GM18867 (cell line): ENCODE results near the gene SCYL2.
A peak's percentile ranks its signal among the peaks of the same experiment; 100 is the strongest.
"Not testable (repeated sequence)": the region's sequence is repeated elsewhere in the genome, so short reads cannot be mapped to it uniquely, and the experiment has no call there.

Experiments
- ATAC-seq: cut with Tn5 transposase; IDR thresholded peaks from one replicate; pipeline ENCODE4 v1.9.1; 2021; ENCODE audit warnings: mild to moderate bottlenecking, moderate library complexity; ENCODE audit not compliant: unreplicated experiment

The SCYL2 gene

GRCh38 chr12:100258127-100258526 lies 8.8 kb upstream of the SCYL2 start:
- no peak for ATAC-seq

DNA sequence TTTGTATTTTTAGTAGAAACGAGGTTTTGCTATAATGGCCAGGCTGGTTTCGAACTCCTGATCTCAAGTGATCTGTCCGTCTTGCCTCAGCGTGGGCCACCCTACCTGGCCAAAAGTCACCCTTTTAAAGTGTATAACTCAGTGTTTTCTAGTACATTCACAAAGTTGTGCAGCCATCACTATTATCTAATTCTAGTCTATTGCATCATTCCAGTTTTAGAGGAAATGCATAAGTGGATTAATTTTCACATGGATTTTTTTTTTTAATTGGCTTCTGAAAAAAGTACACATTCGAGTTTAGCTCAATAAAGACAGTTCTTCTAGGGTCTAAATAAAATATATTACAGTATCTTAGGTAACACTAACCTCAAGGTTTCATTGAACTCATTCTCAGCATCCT lies 3.8 kb upstream of the SCYL2 start:
- no peak for ATAC-seq

- not testable (repeated sequence) for ATAC-seq
Observed at GRCh38 chr12:100265107-100265506, 1.9 kb upstream of the SCYL2 start.

DNA sequence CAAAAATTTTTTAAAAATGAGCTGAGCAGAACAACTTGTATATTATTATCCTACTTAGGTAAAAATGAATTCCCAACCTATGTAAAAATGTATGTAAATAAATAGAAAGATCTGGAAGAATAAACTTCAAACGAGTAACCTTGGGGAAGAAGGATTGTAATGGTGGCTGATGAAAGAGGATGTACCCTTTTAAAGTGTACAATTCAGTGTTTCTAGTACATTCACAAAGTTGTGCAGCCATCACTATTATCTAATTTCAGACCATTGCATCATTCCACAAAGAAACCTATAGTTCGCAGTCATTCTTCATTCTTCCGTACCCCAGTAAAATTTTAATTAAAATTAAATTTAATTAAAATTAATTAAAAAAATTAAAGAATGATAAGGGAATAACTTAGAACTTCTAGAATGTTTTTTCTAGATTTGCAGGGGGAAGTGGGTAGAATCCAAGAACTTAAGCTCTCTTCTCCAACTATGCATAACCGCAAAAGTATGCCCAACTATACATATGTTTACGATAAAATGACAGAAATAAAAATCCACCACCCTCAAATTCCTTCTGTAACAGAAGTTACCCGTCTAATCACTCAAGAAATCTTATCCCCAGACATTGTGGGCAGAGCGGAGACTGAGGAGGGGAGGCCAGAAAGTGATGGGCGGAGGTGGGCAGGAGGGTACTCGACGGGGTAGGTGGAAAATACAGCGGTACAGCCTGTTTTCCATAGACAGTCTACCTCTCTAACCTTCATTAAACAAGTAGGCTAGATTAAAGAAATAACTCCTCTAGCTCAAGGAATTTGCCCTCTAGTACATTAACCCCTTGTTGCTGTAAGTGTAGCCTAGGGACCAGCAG lies 1.0 kb upstream of the SCYL2 start:
- ATAC-seq = peak; percentile 5

- peak; percentile 82 for ATAC-seq
Observed at GRCh38 chr12:100266585-100266834, 467 bp upstream of the SCYL2 start.

DNA sequence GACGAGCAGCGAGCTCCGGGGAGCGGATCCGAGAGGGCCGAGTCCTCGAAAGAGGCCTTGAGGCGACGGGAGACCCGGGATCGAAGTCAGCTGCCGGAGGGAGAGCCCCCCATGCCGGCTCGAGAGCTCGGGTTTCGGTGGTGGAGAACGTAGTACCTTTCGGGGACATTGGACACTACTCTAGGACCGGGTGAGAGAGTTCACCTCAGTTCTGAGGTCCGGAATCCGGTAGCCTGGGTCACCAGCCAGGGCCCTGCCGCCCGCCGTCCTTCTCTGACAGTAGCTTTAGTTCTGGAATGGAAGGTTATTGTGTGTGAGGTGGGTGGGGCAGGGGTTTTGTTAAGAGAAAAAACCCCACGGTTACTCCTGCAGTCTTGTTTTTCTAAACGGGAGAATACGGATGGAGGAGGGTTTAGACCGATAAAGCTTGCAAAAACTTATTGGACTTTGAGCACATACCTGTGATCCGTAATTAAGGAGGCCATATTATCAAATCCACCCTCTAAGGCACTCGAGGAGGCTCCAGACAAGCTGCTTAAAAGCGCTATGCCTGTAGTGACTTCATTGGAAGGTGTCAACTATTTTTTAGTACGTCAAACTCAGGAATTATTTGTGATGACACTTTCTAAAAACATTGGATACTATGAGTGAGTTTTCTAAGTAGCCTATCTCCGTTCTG lies 765 bp downstream of the SCYL2 start:
- peak; percentile 16 for ATAC-seq

DNA sequence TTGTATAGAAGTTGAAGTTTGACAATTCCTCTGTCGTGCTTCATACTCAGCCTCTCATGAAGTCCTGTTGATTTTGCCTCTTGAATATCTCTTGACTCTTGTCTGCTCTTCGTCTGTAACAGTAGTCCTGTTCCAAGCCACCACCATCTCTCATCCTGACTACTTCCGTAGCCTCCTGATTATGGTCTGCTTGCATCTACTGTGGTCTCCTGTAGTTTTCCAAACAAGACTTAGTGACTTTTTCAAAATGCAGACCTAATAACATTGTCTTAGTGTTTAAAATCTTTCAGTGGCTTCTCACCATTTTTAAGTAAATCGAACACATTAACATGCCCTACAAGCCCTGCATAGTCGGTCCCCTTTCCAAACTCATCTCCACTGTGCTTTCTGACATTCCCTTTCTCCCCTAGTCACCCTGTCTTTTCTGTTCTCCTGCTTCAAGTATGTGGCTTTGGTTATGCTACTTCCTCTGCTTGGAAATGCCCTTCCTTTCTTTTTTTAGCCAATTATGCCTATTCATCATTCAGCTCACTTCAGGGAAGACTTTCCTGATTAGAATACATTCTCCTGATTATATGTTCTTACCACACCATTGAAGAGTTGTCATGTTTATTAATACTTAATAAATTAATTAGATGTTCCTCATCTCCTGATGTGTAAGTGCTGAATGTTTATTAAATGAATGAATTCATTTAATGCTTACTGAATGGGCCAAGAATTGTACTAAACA lies 2.0 kb downstream of the SCYL2 start:
- no peak for ATAC-seq

GRCh38 chr12:100273782-100274181 lies 6.8 kb downstream of the SCYL2 start:
- no peak for ATAC-seq

DNA sequence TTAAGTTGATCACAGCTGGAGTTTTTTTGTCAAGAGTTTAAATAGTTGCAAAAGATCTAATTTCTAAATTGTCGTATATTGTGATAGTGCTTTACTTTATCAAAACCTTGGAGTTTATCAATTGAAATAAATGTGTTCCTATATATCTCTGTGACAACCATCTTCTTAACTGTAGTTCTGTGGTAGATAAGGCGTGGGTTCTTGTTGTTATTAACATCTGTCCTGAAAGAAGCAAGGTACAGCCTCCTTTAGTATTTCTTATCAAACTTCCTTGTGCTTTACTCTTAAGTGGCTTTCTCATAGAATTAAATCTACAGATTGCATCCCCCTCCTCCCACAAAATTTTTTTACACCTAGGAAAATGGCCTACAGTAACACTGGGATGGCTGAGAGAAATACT lies 7.3 kb downstream of the SCYL2 start:
- ATAC-seq = no peak

GRCh38 chr12:100279159-100279558 lies 12.2 kb downstream of the SCYL2 start:
- ATAC-seq = no peak

- no peak for ATAC-seq
Observed at GRCh38 chr12:100279607-100280244, 12.7 kb downstream of the SCYL2 start.

DNA sequence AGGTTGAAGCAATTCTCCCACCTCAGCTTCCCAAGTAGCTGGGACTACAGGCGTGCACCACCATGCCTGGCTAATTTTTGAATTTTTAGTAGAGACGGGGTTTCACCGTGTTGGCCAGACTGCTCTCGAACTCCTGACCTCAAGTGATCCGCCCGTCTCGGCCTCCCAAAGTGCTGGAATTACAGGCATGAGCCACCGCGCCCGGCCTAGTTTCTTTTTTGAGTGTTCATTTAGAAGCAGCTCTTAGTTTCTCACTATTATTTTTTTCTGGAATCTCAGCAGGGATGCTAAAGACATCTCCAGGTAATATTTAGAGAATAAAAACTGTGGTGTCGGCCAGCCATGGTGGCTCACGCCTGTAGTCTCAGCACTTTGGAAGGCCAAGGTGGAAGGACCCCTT lies 17.6 kb downstream of the SCYL2 start:
- not testable (repeated sequence) for ATAC-seq

DNA sequence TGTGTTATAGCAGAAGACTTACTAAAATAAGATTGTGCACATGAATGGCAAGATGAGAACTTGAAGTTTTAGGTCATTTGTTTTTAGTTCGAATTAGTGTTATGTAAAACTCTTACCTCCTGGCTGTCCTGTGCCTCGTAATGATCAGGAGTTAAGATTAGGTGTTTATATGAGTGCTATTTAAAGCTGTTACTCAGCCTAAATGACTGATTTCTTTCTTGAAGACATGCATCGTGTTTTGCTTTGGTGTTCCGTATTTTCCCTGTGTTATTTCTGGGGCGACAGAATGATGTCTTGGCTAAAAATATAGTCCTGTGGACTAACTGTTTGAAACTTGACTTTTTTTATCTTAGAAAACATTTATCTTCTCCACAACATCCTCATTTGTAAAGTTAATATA lies 22.1 kb downstream of the SCYL2 start:
- no peak for ATAC-seq

- no peak for ATAC-seq
Observed at GRCh38 chr12:100290016-100290415, 23.0 kb downstream of the SCYL2 start.

DNA sequence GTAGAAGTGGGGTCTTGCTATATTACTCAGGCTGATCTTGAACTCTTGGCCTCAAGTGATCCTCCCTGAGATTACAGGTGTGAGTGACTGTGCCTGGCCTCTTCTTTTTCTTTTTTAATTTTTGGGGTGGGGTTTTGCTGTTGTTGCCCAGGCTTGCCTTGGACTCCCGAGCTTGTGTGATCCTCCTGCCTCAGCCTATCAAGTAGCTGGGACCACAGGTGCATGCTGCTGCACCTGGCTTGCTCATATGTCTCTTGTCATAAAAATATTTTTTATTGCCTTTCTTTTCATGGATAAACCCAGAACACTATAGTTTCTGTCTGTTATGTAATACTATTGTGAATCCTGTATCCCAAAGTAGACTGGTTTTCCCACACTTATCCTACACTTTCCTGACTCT lies 26.0 kb downstream of the SCYL2 start:
- no peak for ATAC-seq

DNA sequence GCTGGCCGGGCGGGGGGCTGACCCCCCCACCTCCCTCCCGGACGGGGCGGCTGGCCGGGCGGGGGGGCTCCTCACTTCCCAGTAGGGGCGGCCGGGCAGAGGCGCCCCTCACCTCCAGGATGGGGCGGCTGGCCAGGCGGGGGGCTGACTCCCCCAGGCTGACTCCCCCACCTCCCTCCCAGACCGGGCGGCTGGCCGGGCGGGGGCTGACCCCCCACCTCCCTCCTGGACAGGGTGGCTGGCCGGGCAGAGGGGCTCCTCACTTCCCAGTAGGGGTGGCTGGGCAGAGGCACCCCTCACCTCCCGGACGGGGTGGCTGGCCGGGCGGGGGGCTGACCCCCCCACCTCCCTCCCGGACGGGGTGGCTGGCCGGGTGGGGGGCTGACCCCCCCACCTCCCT lies 27.4 kb downstream of the SCYL2 start:
- ATAC-seq = not testable (repeated sequence)

GRCh38 chr12:100295764-100296555 lies 29.0 kb downstream of the SCYL2 start:
- ATAC-seq = no peak

DNA sequence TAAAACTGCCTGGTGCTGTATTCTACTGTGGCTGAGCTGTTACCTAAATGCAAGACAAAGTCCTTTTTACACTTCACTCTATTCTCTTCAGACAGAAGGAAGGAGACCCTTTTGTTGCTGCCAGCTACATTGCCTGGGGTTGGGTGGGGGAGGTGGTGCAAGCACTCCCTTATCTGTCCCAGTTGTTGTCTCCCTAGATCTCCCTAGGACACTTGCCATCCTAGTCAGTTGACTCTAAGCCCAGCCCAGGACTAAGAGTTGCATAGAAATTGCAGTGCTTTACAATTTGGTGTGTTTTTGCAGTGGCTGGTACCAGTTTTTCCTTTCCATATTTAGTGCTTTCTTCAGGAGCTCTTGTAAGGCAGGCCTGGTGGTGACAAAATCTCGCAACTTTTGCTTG lies 35.1 kb downstream of the SCYL2 start:
- ATAC-seq = no peak

DNA sequence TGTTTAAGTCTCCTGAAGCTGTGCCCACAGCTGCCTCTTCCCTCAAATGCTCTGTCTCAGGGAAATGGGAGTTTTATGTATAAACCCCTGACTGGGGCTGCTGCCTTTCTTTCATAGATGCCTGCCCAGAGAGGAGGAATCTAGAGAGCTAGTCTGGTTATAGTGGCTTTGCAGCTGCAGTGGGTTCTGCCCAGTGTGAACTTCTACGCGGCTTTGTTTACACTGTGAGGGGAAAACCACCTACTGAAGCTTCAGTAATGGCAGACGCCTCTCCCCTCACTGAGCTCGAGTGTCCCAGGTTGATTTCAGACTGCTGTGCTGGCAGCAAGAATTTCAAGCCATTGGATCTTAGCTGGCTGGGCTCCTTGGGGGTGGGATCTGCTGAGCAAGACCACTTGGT lies 36.9 kb downstream of the SCYL2 start:
- no peak for ATAC-seq

DNA sequence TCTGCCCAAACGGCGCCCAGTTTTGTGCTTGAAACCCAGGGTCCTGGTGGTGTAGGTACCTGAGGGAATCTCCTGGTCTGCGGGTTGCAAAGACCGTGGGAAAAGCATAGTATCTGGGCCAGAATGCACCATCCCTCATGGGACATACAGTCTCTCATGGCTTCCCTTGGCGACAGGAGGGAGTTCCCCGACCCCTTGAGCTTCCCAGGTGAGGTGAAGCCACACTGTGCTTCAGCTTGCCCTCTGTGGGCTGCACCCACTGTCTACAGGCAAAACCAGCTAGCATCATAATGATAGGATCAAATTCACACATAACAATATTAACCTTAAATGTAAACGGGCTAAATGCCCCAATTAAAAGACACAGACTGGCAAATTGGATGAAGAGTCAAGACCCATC lies 37.4 kb downstream of the SCYL2 start:
- ATAC-seq = not testable (repeated sequence)

DNA sequence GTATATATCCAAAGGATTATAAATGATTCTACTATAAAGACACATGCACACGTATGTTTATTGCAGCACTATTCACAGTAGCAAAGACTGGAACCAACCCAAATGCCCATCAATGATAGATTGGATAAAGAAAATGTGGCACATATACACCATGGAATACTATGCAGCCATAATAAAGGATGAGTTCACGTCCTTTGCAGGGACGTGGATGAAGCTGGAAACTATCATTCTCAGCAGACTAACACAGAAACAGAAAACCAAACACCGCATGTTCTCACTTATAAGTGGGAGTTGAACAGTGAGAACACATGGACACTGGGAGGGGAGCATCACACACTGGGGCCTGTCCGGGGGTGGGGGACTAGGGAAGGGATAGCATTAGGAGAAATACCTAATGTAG lies 41.2 kb downstream of the SCYL2 start:
- not testable (repeated sequence) for ATAC-seq
